ENCODE data around the gene ANK3.

Gene ANK3

DNA sequence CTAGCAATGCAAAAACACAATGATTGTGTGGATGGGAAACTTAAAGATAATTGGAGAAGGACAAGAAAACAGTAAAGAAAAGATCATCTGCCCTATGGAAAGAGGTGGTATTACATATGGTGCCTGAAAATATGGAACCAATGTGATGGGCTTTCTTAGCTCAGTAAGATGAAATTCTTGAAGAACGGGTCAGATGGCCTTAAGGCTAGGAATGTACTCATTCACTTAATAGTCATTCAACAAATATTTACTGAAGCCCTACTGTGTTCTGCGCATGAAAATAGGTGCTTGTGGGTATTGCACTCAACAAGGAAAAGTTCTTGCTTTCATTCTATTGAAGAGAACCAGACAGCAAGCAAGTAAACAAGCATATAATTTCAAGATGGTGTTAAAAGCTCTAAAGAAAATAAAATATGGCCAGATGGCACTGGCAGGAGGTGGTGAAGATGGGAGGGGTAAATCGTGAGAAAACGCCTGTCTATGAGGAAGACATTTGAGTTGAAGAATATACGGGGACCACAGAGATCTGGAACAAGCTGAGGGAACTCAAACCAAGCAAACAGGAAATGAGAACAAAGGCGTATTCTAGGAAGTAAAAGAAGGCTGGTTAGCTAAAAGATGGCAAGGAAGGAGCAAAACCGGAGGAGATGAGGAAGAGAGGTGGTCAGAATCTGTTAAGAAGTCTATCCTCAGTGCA is 179.7 kb downstream of the ANK3 start:
- Histone ChIP-seq H3K9me3 (ENCODE audit: control insufficient read depth in 1 of 2, low read length in 2 of 2) (no peaks in the 10 kb centered on the region), H3K27ac (ENCODE audit: low read length) (no peak overlapping the region), H3K27me3 (ENCODE audit: low read depth, low read length) (no peaks in the 10 kb centered on the region), H3K4me1 (ENCODE audit: control insufficient read depth in 1 of 2, insufficient read depth in 2 of 2, low read length in 2 of 2) (no peaks in the 10 kb centered on the region), H3K4me3 (ENCODE audit: low read depth in 1 of 2, low read length in 2 of 2) (no peak overlapping the region), H3K36me3 (ENCODE audit: control insufficient read depth in 1 of 2, insufficient read depth in 2 of 2, low read length in 2 of 2) (peaks cover 0 to 6% of the 10 kb centered on the region in 2 donors)

DNA sequence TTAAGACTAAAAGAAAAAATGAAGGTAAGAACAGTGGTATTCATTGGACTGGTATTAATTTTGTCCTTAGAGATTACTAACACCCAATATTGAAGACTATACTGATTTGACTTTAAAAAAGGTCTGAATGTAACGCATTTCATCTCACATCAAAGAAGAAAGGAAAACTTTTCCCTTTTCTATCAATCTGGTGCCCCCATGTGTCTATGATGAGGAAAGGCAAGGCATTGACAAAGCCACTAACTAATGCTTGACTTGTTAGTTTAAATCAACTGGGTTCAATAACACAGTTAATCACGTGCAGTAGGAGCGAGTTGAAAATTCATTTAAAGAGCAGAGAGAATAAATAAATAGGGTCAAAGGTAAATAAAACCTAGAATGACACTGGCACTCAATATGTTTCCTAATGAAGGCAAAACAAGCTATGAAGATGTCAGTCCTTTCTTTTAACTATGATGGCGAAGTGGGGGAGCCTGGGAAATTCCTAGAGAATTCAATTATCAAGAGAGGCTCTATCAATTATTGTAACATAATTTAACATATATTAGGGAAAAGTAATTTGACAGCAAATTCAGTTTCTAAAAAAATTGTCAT is 180.9 kb downstream of the ANK3 start:
- Histone ChIP-seq H3K9me3 (ENCODE audit: control insufficient read depth in 1 of 2, low read length in 2 of 2) (no peaks in the 10 kb centered on the region), H3K4me1 (ENCODE audit: control insufficient read depth in 1 of 2, insufficient read depth in 2 of 2, low read length in 2 of 2) (no peaks in the 10 kb centered on the region), H3K36me3 (ENCODE audit: control insufficient read depth in 1 of 2, insufficient read depth in 2 of 2, low read length in 2 of 2) (peaks cover 0 to 6% of the 10 kb centered on the region in 2 donors), H3K27me3 (ENCODE audit: low read depth, low read length) (no peaks in the 10 kb centered on the region), H3K4me3 (ENCODE audit: low read depth in 1 of 2, low read length in 2 of 2) (no peak overlapping the region), H3K27ac (ENCODE audit: low read length) (no peak overlapping the region)

DNA sequence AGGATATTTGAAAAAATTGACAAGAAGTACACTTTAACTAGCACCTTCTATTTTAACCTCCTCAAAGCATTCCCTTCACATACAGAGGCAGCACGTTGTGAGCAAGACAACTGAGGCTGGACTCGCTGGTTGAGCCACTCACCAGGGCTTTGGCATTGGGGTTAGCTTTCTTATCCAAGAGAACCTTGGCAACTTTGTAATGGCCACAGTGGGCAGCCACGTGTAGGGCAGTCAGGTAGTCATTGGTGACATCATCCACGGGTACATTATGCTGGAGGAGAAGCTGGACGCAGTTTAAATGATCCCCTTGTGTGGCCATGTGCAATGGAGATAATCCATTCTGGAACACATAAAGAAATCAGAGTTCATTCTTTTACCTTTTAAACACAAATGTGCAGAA is 181.8 kb downstream of the ANK3 start:
- H3K4me3 ChIP-seq (ENCODE audit: low read depth in 1 of 2, low read length in 2 of 2), result no peak overlapping the region
- no peaks in the 10 kb centered on the region for H3K27me3 ChIP-seq (ENCODE audit: low read depth, low read length)
- H3K4me1 ChIP-seq (ENCODE audit: control insufficient read depth in 1 of 2, insufficient read depth in 2 of 2, low read length in 2 of 2), result no peaks in the 10 kb centered on the region
- H3K9me3 ChIP-seq (ENCODE audit: control insufficient read depth in 1 of 2, low read length in 2 of 2), result no peaks in the 10 kb centered on the region
- peaks cover 0 to 6% of the 10 kb centered on the region in 2 donors for H3K36me3 ChIP-seq (ENCODE audit: control insufficient read depth in 1 of 2, insufficient read depth in 2 of 2, low read length in 2 of 2)
- H3K27ac ChIP-seq (ENCODE audit: low read length), result no peak overlapping the region

DNA sequence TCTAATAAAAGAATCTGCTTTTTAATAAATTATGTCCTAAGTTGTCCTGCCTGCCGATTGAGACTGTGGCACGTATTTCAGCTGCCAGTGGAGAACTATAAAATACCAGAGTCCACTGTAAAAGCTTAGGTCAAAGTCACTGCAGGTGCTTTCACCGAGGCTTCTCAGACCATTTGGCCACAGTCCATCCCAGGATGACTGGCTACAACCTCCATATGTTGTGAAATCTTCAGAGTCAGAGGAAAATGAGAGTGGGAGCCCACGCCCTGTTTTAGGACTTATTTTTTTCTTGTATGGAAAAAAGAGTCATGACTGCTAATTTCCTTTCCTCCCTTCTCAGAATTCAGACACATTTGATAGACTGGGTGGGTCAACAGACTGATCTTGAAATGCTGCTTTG is 182.9 kb downstream of the ANK3 start:
- Histone ChIP-seq H3K36me3 (ENCODE audit: control insufficient read depth in 1 of 2, insufficient read depth in 2 of 2, low read length in 2 of 2) (peaks cover 0 to 4% of the 10 kb centered on the region in 2 donors), H3K27me3 (ENCODE audit: low read depth, low read length) (no peaks in the 10 kb centered on the region)

DNA sequence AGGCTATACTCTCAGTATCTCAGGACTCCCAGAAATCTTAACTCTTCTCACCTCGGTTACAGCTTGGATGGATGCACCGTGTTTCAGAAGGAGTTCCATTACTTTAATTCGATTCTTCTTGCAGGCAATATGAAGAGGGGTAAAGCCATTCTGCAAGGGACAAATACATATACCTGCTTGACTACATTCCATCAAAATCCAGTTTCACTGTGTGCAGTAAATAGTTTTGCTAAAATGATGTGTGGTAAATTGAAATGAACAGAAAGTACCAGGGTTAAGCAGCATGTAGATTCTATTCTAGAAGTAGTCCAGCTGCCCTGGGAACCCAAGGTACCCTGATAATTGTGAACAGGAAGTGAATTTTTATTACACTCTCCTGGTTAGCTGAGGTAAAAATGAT is 183.9 kb downstream of the ANK3 start:
- H3K36me3 ChIP-seq (ENCODE audit: control insufficient read depth in 1 of 2, insufficient read depth in 2 of 2, low read length in 2 of 2), result no peaks in the 10 kb centered on the region
- no peaks in the 10 kb centered on the region for H3K9me3 ChIP-seq (ENCODE audit: control insufficient read depth in 1 of 2, low read length in 2 of 2)
- no peaks in the 10 kb centered on the region for H3K4me1 ChIP-seq (ENCODE audit: control insufficient read depth in 1 of 2, insufficient read depth in 2 of 2, low read length in 2 of 2)
- no peaks in the 10 kb centered on the region for H3K27me3 ChIP-seq (ENCODE audit: low read depth, low read length)
- H3K27ac ChIP-seq (ENCODE audit: low read length), result no peak overlapping the region
- no peak overlapping the region for H3K4me3 ChIP-seq (ENCODE audit: low read depth in 1 of 2, low read length in 2 of 2)

More for the DNA sequence above, 182.9 kb downstream of the ANK3 start:
- Histone ChIP-seq H3K9me3 (ENCODE audit: control insufficient read depth in 1 of 2, low read length in 2 of 2) (no peaks in the 10 kb centered on the region), H3K4me3 (ENCODE audit: low read depth in 1 of 2, low read length in 2 of 2) (no peak overlapping the region), H3K27ac (ENCODE audit: low read length) (no peak overlapping the region), H3K4me1 (ENCODE audit: control insufficient read depth in 1 of 2, insufficient read depth in 2 of 2, low read length in 2 of 2) (no peaks in the 10 kb centered on the region)

DNA sequence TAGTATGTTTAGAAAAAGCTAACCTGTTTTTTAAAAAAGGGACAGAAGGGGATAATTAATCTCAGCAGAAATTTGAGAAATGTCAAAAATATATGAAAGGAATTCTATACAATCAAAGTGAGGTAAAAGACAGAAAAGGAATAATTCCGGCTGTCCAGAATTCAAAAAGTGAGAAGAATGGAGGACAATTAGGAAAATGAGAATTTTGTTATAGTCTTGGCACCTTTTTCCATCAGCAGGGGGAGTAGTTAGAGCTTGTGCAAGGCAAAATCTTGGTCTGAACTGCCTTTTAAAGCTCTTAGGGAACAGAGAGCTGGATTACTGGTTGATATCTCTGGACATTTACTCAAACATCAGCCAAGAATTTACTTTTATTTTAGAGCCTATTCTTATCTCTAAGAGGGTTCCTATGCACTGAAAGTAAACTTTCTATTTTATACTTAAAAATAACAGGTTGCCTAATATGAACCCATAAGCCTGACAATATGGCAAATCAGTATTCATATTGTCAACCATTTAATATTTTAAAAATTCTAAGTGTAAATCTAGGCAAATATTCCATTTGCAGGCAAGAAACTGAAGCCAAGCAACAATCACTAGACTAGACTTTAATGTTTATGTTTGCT is 185.6 kb downstream of the ANK3 start:
- Histone ChIP-seq H3K27ac (ENCODE audit: low read length) (no peak overlapping the region), H3K4me3 (ENCODE audit: low read depth in 1 of 2, low read length in 2 of 2) (no peak overlapping the region), H3K4me1 (ENCODE audit: control insufficient read depth in 1 of 2, insufficient read depth in 2 of 2, low read length in 2 of 2) (no peaks in the 10 kb centered on the region), H3K36me3 (ENCODE audit: control insufficient read depth in 1 of 2, insufficient read depth in 2 of 2, low read length in 2 of 2) (peaks cover 0 to 1% of the 10 kb centered on the region in 2 donors), H3K27me3 (ENCODE audit: low read depth, low read length) (no peaks in the 10 kb centered on the region), H3K9me3 (ENCODE audit: control insufficient read depth in 1 of 2, low read length in 2 of 2) (no peaks in the 10 kb centered on the region)

- Histone ChIP-seq H3K4me1 (ENCODE audit: control insufficient read depth in 1 of 2, insufficient read depth in 2 of 2, low read length in 2 of 2) (no peaks in the 10 kb centered on the region), H3K36me3 (ENCODE audit: control insufficient read depth in 1 of 2, insufficient read depth in 2 of 2, low read length in 2 of 2) (peaks cover 0 to 9% of the 10 kb centered on the region in 2 donors), H3K9me3 (ENCODE audit: control insufficient read depth in 1 of 2, low read length in 2 of 2) (no peaks in the 10 kb centered on the region), H3K27ac (ENCODE audit: low read length) (no peak overlapping the region), H3K4me3 (ENCODE audit: low read depth in 1 of 2, low read length in 2 of 2) (no peak overlapping the region), H3K27me3 (ENCODE audit: low read depth, low read length) (no peaks in the 10 kb centered on the region)
Measured at GRCh38 chr10:60200682-60201053, 189.0 kb downstream of the ANK3 start.

- Histone ChIP-seq H3K27me3 (ENCODE audit: low read depth, low read length) (no peaks in the 10 kb centered on the region), H3K36me3 (ENCODE audit: control insufficient read depth in 1 of 2, insufficient read depth in 2 of 2, low read length in 2 of 2) (peaks cover 0 to 9% of the 10 kb centered on the region in 2 donors), H3K9me3 (ENCODE audit: control insufficient read depth in 1 of 2, low read length in 2 of 2) (no peaks in the 10 kb centered on the region), H3K4me1 (ENCODE audit: control insufficient read depth in 1 of 2, insufficient read depth in 2 of 2, low read length in 2 of 2) (no peaks in the 10 kb centered on the region), H3K4me3 (ENCODE audit: low read depth in 1 of 2, low read length in 2 of 2) (no peak overlapping the region), H3K27ac (ENCODE audit: low read length) (no peak overlapping the region)
Measured at GRCh38 chr10:60200012-60200681, 189.5 kb downstream of the ANK3 start.

GRCh38 chr10:60197206-60197605 is 192.5 kb downstream of the ANK3 start:
- H3K9me3 ChIP-seq (ENCODE audit: control insufficient read depth in 1 of 2, low read length in 2 of 2), result no peaks in the 10 kb centered on the region
- peaks cover 0 to 9% of the 10 kb centered on the region in 2 donors for H3K36me3 ChIP-seq (ENCODE audit: control insufficient read depth in 1 of 2, insufficient read depth in 2 of 2, low read length in 2 of 2)
- H3K27me3 ChIP-seq (ENCODE audit: low read depth, low read length), result no peaks in the 10 kb centered on the region
- no peaks in the 10 kb centered on the region for H3K4me1 ChIP-seq (ENCODE audit: control insufficient read depth in 1 of 2, insufficient read depth in 2 of 2, low read length in 2 of 2)
- no peak overlapping the region for H3K4me3 ChIP-seq (ENCODE audit: low read depth in 1 of 2, low read length in 2 of 2)
- H3K27ac ChIP-seq (ENCODE audit: low read length), result no peak overlapping the region

DNA sequence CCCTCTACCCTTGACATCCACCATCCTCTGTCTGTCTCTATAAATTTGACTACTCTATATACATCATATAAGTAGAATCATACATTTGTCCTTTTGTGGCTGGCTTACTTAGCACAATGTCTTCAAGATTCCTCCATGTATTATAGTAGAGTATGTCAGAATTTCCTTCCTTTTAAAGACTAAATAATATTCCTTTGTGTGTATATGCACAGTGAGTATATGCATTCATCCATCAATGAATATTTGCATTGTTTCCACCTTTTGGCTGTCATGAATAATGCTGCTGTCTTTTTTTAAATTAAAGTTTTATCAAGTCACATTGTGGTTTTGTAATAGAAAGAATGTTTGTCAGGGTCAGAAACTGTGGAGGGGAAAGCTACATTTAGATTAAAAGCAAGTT is 195.3 kb downstream of the ANK3 start:
- Histone ChIP-seq H3K27ac (ENCODE audit: low read length) (no peak overlapping the region), H3K4me3 (ENCODE audit: low read depth in 1 of 2, low read length in 2 of 2) (no peak overlapping the region), H3K9me3 (ENCODE audit: control insufficient read depth in 1 of 2, low read length in 2 of 2) (no peaks in the 10 kb centered on the region), H3K27me3 (ENCODE audit: low read depth, low read length) (no peaks in the 10 kb centered on the region), H3K36me3 (ENCODE audit: control insufficient read depth in 1 of 2, insufficient read depth in 2 of 2, low read length in 2 of 2) (peaks cover 0 to 9% of the 10 kb centered on the region in 2 donors), H3K4me1 (ENCODE audit: control insufficient read depth in 1 of 2, insufficient read depth in 2 of 2, low read length in 2 of 2) (no peaks in the 10 kb centered on the region)

DNA sequence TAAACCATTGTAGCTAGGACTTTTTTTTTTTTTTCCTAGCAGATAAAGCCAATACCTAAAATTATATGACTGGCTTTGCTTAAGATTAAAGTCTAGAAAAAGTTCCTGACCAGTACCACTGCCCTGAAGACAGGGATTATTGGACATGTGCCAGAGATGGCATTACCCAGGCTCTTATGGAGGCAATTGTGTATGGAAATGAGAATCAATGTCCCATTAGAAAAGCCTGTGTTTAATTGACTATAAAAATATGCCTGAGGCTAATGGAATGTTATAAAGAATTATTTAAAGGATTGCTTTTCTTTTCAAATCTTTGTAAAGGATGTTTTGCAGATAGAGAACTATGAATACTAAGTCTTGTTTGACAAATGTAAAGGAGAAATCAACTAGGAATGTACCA is 196.7 kb downstream of the ANK3 start:
- no peaks in the 10 kb centered on the region for H3K9me3 ChIP-seq (ENCODE audit: control insufficient read depth in 1 of 2, low read length in 2 of 2)
- H3K27ac ChIP-seq (ENCODE audit: low read length), result no peak overlapping the region
- H3K36me3 ChIP-seq (ENCODE audit: control insufficient read depth in 1 of 2, insufficient read depth in 2 of 2, low read length in 2 of 2), result peaks cover 0 to 4% of the 10 kb centered on the region in 2 donors
- H3K4me3 ChIP-seq (ENCODE audit: low read depth in 1 of 2, low read length in 2 of 2), result no peak overlapping the region
- H3K4me1 ChIP-seq (ENCODE audit: control insufficient read depth in 1 of 2, insufficient read depth in 2 of 2, low read length in 2 of 2), result no peaks in the 10 kb centered on the region
- H3K27me3 ChIP-seq (ENCODE audit: low read depth, low read length), result no peaks in the 10 kb centered on the region

Measured in muscle layer of duodenum (tissue), 2 donors.